PC-3 (cell line): ENCODE data around the gene CAMTA1. TPM values are rescaled to one million over a fixed set of nuclear protein-coding genes. Genes with fewer than 3 reads are reported as not detected.
A peak's percentile ranks its signal among the peaks of the same experiment; 100 is the strongest.

ENCODE experiments used
- ATAC-seq: fragments of 200-7000 bp; cut with Tn5 transposase; 2 replicates; pipeline ENCODE4 v1.9.1; 2020; ENCODE audit warnings: mild to moderate bottlenecking, moderate library complexity
- BruUV-seq: library from RNA; stranded (reverse); fragments of 400-500 nt; replicated peaks from 2 replicates; lab custom pipeline; 2021; lab: Mats Ljungman, UMichigan
- CTCF ChIA-PET: fragments of 300-600 bp; sonication (Branson Sonifier 250); formaldehyde crosslinking; loops from one replicate; lab custom pipeline; 2022; ENCODE audit warnings: antibody characterized with exemption; lab: Charles Lee
- POLR2A ChIA-PET: fragments of 300-600 bp; sonication (Branson Sonifier 250); formaldehyde crosslinking; loops from one replicate; lab custom pipeline; 2022; ENCODE audit warnings: antibody characterized with exemption; ENCODE audit not compliant: unreplicated experiment; lab: Charles Lee
- DNase-seq: peaks from one replicate; pipeline ENCODE4 v3.0.0-alpha.2; 2015
- H2AFZ ChIP-seq: fragments of 300-600 bp; sonication (generic); 2 replicates; pipeline ENCODE4 v1.6.0; 2016; ENCODE audit warnings: antibody characterized with exemption, low read length
- H3F3A ChIP-seq: fragments of 300-600 bp; sonication (generic); one replicate; pipeline ENCODE4 v1.6.0; 2017; ENCODE audit warnings: antibody characterized with exemption, low read length, control low read depth, mild to moderate bottlenecking; ENCODE audit not compliant: unreplicated experiment
- H3K27ac ChIP-seq: fragments of 300-600 bp; sonication (generic); 2 replicates; pipeline ENCODE4 v1.5.1; 2016; ENCODE audit warnings: mild to moderate bottlenecking, low read length
- H3K27me3 ChIP-seq: fragments of 300-600 bp; sonication (generic); 2 replicates; pipeline ENCODE4 v1.6.1; 2016; ENCODE audit warnings: low read length, mixed read lengths
- H3K36me3 ChIP-seq: fragments of 300-600 bp; sonication (generic); 2 replicates; pipeline ENCODE4 v1.6.1; 2016; ENCODE audit warnings: low read depth, mixed run types, low read length, mixed read lengths
- H3K4me1 ChIP-seq: fragments of 300-600 bp; sonication (generic); 2 replicates; pipeline ENCODE4 v1.5.1; 2016; ENCODE audit warnings: low read length; ENCODE audit not compliant: insufficient read depth
- H3K4me2 ChIP-seq: fragments of 300-600 bp; sonication (generic); 2 replicates; pipeline ENCODE4 v1.6.0; 2016; ENCODE audit warnings: low read length
- H3K4me3 ChIP-seq: fragments of 300-600 bp; sonication (generic); 2 replicates; pipeline ENCODE4 v1.5.1; 2016; ENCODE audit warnings: mild to moderate bottlenecking, low read length, mixed read lengths
- H3K79me2 ChIP-seq: fragments of 300-600 bp; sonication (generic); 2 replicates; pipeline ENCODE4 v1.6.1; 2017; ENCODE audit warnings: low read length, mixed read lengths
- H3K9ac ChIP-seq: fragments of 300-600 bp; sonication (generic); 2 replicates; pipeline ENCODE4 v1.6.0; 2016; ENCODE audit warnings: mild to moderate bottlenecking, low read length
- H3K9me2 ChIP-seq: fragments of 300-600 bp; sonication (generic); replicated peaks from 2 replicates; pipeline ENCODE4 v1.6.1; 2016; ENCODE audit warnings: mixed run types, low read length, mixed read lengths
- H3K9me3 ChIP-seq: fragments of 300-600 bp; sonication (generic); 2 replicates; pipeline ENCODE4 v1.6.1; 2016; ENCODE audit warnings: low read length, mixed read lengths
- H4K20me1 ChIP-seq: fragments of 300-600 bp; sonication (generic); 2 replicates; pipeline ENCODE4 v1.6.1; 2016; ENCODE audit warnings: low read length, mixed read lengths
- EZH2 ChIP-seq: fragments of 300-600 bp; sonication (generic); IDR thresholded peaks from one replicate; pipeline ENCODE4 v1.6.1; 2017; ENCODE audit warnings: antibody characterized with exemption, mild to moderate bottlenecking, low read length; ENCODE audit not compliant: unreplicated experiment
- EZH2phosphoT487 ChIP-seq: fragments of 300-600 bp; sonication (generic); IDR thresholded peaks from 2 replicates; pipeline ENCODE4 v1.6.1; 2018; ENCODE audit warnings: mild to moderate bottlenecking, antibody characterized with exemption, low read length, borderline replicate concordance
- intact Hi-C: fragments of 100-400 bp; cut with micrococcal nuclease; formaldehyde crosslinking; loops from 2 replicates; pipeline ENCODE4 v1.9.0; 2023
- total RNA-seq: library from RNA; depleted of rRNA; stranded (reverse); fragments of >200 nt; gene quantifications from 2 replicates; pipeline ENCODE4 v1.2.3, GENCODE V29; 2014
- TF ChIP-seq, protein P1 (sequence below): fragments of 300-600 bp; sonication (generic); conservative IDR thresholded peaks from 2 replicates; pipeline ENCODE4 v1.5.1; 2017; ENCODE audit warnings: antibody characterized with exemption, low read depth, mild to moderate bottlenecking, low read length

Gene CAMTA1
- total RNA-seq, 1 experiment from 2014 or later: 40.8 TPM

DNA sequence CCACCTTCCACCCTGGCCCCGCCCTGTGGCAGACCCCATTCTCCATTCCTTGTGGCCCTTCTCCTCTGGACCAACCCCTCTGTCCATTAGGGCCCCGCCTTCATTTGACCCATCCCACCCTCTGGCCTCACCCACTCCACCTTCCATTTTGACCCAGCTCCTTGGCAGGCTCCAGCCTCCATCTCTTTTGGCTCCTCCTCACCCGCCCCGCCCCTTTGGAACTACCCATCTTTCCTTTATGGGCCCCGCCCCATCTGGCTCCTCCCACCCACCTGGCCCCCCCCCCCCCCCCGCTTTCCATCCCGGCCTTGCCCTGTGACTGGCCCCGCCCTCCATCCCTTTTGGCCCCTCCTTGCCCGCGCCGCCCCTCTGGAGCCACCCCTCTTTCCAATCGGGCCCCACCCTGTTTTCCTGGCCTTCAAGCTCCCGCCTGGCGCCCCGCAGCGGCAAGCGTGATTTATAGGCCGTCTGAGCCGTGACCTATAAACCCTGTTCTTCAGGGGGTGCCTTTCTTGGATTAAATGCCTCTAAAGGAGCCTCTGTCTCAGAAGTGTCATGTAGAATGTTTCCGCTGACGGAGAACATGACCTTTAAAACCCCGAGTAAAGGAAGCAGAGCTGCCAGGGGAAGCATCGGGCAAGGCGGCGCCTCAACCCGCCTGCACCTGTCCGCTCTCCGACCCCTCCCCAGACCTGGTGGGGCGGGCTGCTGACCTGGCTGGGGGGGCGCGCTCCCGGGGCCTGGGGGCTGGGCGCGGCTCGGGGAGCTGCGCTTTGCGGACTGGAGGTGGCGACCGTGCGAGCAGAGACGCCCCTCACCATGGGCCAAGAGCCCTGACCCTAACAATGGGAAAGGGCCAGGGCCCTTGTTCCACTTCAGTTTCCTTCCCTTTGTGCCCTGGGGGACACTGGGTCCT, 178.0 kb downstream of the CAMTA1 start:
- H3K36me3 ChIP-seq: no peaks in the 10 kb centered on the region
- no peak overlapping the region for H2AFZ ChIP-seq
- ATAC-seq: no peak
- H4K20me1 ChIP-seq: no peaks in the 10 kb centered on the region
- intact Hi-C loops: no loop called here
- no peak overlapping the region for H3K27ac ChIP-seq
- TF ChIP-seq, protein P1, sequence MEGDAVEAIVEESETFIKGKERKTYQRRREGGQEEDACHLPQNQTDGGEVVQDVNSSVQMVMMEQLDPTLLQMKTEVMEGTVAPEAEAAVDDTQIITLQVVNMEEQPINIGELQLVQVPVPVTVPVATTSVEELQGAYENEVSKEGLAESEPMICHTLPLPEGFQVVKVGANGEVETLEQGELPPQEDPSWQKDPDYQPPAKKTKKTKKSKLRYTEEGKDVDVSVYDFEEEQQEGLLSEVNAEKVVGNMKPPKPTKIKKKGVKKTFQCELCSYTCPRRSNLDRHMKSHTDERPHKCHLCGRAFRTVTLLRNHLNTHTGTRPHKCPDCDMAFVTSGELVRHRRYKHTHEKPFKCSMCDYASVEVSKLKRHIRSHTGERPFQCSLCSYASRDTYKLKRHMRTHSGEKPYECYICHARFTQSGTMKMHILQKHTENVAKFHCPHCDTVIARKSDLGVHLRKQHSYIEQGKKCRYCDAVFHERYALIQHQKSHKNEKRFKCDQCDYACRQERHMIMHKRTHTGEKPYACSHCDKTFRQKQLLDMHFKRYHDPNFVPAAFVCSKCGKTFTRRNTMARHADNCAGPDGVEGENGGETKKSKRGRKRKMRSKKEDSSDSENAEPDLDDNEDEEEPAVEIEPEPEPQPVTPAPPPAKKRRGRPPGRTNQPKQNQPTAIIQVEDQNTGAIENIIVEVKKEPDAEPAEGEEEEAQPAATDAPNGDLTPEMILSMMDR: no peak
- no peak for TF ChIP-seq EZH2phosphoT487
- TF ChIP-seq EZH2: no peak
- no peak overlapping the region for H3K9ac ChIP-seq
- H3K4me2 ChIP-seq: no peak overlapping the region
- no peak overlapping the region for H3K4me3 ChIP-seq
- CTCF ChIA-PET: no interaction called here
- H3K27me3 ChIP-seq: peaks cover 14% of the 10 kb centered on the region
- no peaks in the 10 kb centered on the region for H3K79me2 ChIP-seq
- H3K9me3 ChIP-seq: no peaks in the 10 kb centered on the region
- POLR2A ChIA-PET: no interaction called here
- peaks cover 42% of the 10 kb centered on the region for H3K4me1 ChIP-seq
- DNase-seq: peak; percentile 6
- peaks cover 10% of the 10 kb centered on the region for H3F3A ChIP-seq
- no peaks in the 10 kb centered on the region for H3K9me2 ChIP-seq
- no TSS peak for BruUV-seq

DNA sequence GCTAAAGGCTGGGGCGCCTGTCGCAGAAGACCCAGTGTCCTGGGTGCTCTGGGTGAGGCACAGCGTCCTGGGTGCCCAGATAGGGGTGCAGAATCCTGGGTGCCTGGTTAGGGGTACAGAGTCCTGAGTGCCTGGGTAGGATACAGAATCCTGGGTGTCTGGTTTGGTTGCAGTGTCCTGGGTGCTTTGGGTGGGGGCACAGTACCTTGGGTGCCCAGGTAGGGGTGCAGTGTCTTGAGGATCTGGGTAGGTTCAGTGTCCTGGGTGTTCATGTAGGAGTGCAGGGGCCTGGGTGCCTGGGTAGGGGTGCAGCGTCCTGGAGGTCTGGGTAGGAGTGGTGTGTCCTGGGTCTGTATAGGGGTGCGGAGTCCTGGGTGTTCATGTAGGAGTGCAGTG, 178.7 kb downstream of the CAMTA1 start:
- H2AFZ ChIP-seq: no peak overlapping the region
- intact Hi-C loops: no loop called here
- H3K36me3 ChIP-seq: no peaks in the 10 kb centered on the region
- H3K9me2 ChIP-seq: no peaks in the 10 kb centered on the region
- BruUV-seq: no TSS peak
- DNase-seq (no peak), ATAC-seq (no peak)
- H3K4me3 ChIP-seq: no peak overlapping the region
- no peak overlapping the region for H3K4me2 ChIP-seq
- no peaks in the 10 kb centered on the region for H3K9me3 ChIP-seq
- peaks cover 38% of the 10 kb centered on the region for H3K4me1 ChIP-seq
- CTCF ChIA-PET: no interaction called here
- H3K79me2 ChIP-seq: no peaks in the 10 kb centered on the region
- H3K27me3 ChIP-seq: peaks cover 14% of the 10 kb centered on the region
- no peak overlapping the region for H3K9ac ChIP-seq
- no peaks in the 10 kb centered on the region for H4K20me1 ChIP-seq
- no peak for TF ChIP-seq EZH2phosphoT487
- TF ChIP-seq EZH2: no peak
- TF ChIP-seq, protein P1: no peak
- H3K27ac ChIP-seq: no peak overlapping the region
- peaks cover 10% of the 10 kb centered on the region for H3F3A ChIP-seq
- POLR2A ChIA-PET: no interaction called here
